Fibroblast of the aortic adventitia (primary cell): ENCODE results near the gene FCHSD2. TPM values are rescaled to one million over a fixed set of nuclear protein-coding genes. Genes with fewer than 3 reads are reported as not detected.
"Not testable (repeated sequence)": the region's sequence is repeated elsewhere in the genome, so short reads cannot be mapped to it uniquely, and the experiment has no call there.

Experiments used
- DNase-seq: peaks from one replicate; pipeline ENCODE4 v3.0.0-alpha.2; 2010; ENCODE audit warnings: low read depth
- H3K4me3 ChIP-seq: 2 replicates; pipeline ENCODE4 v1.5.1; 2011; ENCODE audit warnings: low read depth, mild to moderate bottlenecking, control low read depth, low read length, moderate library complexity
- CTCF ChIP-seq: IDR thresholded peaks from 2 replicates; pipeline ENCODE4 v1.5.1; 2011; ENCODE audit warnings: mild to moderate bottlenecking, low read length, control low read depth, inconsistent platforms; ENCODE audit not compliant: insufficient read depth
- total RNA-seq: library from RNA; depleted of rRNA; stranded (reverse); fragments of >200 nt; gene quantifications from 2 replicates; pipeline ENCODE4 v1.2.3, GENCODE V29; 2012; ENCODE audit warnings: low replicate concordance

The FCHSD2 gene
- total RNA-seq, 1 donor = 11.3 TPM

- TF ChIP-seq CTCF = no peak
- peak overlapping the region; percentile 90 for H3K4me3 ChIP-seq
- DNase-seq = peak; percentile 66
Measured at GRCh38 chr11:73141309-73142127, 600 bp downstream of the FCHSD2 start.

GRCh38 chr11:73141031-73141308 is 1.1 kb downstream of the FCHSD2 start:
- TF ChIP-seq CTCF = no peak
- peak overlapping the region; percentile 90 for H3K4me3 ChIP-seq
- no peak for DNase-seq

GRCh38 chr11:73140213-73141030 is 1.7 kb downstream of the FCHSD2 start:
- TF ChIP-seq CTCF = no peak
- DNase-seq = peak; percentile 40
- H3K4me3 ChIP-seq = peak overlapping the region; percentile 90

DNA sequence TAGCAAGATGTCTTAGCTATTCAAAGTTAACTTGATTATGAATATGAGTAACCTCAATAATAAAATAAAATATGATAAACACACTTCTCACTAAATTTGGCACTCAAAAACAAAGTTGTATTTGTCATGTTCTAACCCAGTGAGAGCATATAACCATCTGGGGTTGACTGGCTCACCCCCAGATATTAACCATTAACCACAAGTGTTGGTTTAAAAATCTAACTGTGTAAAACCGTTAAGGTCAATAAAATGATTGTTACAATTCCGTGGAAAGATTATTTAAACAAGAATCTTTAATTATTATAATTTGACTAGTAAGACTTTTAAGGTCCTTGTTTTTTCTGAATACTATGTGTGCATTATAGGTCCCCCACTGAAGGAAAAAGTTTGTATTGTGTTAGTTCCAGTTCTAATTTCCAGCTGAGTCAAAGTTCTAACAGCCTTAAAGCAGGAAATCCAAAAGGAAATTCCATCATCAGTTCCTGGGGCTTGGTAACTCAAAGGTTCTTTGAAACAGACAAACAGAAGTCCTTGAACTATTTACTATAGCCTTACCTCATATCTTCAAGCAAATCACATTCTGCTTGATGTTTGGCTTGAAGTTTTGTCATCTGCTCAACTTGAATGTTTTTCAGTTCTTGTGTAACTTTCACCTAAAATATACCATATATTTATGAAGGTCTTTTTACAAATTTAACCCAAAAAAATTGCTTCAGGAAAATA is 2.5 kb downstream of the FCHSD2 start:
- peak overlapping the region; percentile 90 for H3K4me3 ChIP-seq
- peak; percentile 50 for DNase-seq
- TF ChIP-seq CTCF = no peak

DNA sequence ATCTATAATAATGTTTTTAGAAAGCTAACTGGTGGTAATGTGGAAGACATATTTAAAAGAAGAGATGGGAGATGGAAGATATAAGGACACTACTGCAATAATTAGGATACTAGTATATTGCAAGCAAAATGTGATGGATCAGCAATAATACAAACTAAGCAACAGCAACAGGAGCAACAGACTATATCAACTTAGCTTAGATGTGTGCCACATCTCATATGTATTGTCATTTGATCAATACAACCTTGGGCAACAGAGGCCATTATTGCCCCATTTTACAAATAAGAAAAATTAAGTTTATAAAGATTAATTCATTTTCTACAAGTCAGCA is 4.2 kb downstream of the FCHSD2 start:
- no peak overlapping the region for H3K4me3 ChIP-seq
- no peak for DNase-seq
- TF ChIP-seq CTCF = no peak

GRCh38 chr11:73137262-73137943 is 4.7 kb downstream of the FCHSD2 start:
- DNase-seq = no peak
- no peak overlapping the region for H3K4me3 ChIP-seq
- TF ChIP-seq CTCF = no peak

GRCh38 chr11:73136722-73137121 is 5.4 kb downstream of the FCHSD2 start:
- H3K4me3 ChIP-seq, DNase-seq: not testable (repeated sequence)
